NCI-H2029 treated with DMSO at 0.1 percent for 48 hours (cell line): ENCODE data around the gene SHANK3.

ENCODE experiments used
- DNase-seq: peaks from one replicate; lab custom pipeline; 2025; lab: John Stamatoyannopoulos, UW

Gene SHANK3

DNA sequence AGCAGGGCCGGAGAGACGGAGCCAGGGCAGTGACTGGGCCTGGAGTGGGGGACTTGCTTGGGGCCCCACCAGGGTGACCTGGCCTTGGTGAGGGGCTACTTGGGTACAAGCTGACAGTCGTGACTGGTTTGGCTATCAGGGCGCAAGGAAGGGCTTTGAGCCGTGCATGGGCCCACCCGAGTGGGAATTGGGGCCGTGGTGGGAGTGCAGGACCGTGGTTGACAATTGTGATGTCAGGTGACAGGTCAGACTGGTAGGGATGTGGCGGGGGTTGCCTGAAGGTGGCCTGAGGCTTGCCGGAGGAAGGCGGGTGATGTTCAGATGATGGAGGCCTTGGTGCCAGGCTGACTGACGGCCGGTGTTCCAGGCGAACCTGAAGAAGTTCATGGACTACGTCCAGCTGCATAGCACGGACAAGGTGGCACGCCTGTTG lies 5.6 kb downstream of the SHANK3 start:
- no peak for DNase-seq

DNA sequence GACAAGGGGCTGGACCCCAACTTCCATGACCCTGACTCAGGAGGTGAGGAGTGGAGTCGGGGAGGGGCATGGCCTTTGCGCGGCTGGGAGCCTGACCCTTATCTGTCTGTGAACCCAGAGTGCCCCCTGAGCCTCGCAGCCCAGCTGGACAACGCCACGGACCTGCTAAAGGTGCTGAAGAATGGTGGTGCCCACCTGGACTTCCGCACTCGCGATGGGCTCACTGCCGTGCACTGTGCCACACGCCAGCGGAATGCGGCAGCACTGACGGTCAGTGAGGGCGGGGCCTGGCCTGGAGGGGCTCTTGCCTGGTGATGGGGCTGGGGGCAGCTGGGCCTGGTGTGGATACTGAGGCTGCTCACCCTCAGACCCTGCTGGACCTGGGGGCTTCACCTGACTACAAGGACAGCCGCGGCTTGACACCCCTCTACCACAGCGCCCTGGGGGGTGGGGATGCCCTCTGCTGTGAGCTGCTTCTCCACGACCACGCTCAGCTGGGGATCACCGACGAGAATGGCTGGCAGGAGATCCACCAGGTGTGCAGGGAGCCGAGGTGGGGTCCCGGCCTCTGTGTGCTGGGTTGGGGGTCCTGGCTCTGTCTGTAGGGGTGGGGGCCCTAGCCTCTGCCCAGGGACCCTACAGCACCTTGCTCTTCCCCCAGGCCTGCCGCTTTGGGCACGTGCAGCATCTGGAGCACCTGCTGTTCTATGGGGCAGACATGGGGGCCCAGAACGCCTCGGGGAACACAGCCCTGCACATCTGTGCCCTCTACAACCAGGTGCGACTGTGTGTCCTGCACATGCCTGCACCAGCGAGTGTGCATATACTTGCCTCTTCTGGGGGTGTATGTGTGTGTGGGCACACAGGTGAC lies 6.3 kb downstream of the SHANK3 start:
- DNase-seq, result no peak

DNA sequence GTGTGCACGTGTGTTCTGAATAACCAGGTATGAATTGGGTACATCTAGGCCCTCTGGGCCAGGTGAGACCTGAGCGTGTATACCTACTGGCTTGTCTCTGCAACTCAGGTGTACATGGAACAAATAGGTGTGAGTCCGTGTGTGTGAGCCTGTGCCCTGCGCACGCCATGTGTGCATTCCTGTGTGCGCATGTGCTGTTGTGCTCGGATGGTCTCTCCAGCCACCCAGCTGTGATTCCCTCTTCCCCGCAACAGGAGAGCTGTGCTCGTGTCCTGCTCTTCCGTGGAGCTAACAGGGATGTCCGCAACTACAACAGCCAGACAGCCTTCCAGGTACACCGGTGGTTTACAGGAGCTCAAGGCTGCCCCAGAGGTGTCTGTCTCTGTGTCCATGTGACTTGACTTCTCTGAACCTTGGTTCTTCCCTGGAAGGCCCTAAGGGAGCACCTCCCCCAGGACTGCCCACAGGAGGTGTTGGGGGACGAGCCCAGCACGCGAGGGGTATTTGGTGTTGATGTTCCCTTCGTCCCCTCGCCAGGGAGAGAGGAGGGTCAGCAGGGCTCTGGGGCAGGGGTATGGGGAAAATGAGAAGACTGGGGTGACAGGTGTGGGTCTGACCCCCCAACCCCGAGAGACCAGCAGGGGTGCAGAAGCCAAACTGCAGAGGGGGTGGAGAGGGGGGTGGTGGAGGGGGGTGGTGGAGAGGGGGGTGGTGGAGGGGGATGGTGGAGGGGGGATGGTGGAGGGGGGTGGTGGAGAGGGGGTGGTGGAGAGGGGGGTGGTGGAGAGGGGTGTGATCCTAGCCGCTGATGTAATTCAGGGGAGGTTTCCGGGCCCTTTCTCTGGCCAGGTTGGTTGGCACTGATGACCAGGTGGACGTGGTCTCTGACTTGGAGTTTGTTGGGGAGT lies 10.7 kb downstream of the SHANK3 start:
- no peak for DNase-seq

DNA sequence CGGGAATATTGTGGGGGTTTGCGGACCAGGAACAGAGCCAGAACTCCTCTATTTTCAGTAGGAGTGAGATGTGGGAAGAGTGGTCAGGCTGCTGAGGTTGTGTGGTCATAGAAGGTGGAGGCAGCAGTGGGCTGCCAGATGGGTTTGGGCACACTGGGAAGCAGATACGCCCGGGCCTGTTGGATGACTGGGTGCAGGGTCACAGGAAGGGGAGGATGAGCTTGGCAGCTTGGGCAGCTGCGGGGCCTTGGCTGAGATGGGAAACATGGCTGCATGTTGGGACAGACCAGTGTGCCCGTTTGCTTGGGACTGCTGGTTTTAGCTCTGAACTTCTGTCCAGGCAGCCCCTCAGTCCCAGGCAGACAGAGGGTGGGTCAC lies 11.4 kb downstream of the SHANK3 start:
- DNase-seq, result no peak

DNA sequence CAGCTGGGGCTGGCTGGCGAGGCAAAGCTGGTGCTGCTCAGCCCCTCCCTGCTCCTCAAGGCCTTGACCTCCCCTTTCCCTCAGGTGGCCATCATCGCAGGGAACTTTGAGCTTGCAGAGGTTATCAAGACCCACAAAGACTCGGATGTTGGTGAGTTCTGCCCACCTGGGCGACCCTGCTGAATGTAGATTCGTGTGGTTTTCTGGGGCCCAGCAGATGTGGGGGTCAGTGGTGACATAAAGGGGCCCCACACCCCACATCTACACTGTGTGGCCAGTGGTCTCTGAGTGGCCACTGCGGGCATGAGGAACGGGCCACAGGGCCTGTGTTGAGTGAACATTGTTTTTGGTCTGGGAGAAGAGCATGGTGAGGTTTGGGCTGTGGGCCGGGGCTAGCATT lies 11.9 kb downstream of the SHANK3 start:
- no peak for DNase-seq

DNA sequence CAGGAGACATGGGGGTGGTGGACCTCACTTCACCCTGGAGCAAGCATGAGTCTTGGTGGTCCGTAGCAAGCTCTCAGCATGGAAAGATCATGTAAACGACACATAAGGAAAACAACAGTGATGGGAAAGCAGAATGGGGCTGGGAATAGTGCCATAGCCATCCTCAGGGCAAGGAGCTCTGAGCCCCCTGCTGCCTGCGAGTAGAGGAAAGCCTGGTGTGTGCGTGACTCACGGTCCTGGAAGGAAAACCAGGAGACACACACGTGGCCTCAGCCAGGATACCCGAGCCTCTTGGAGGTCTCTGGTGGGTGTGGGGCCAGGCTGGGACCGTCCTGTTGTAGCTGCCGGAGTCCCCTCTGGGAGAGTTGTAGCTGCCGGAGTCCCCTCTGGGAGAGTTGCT lies 12.4 kb downstream of the SHANK3 start:
- DNase-seq, result no peak

DNA sequence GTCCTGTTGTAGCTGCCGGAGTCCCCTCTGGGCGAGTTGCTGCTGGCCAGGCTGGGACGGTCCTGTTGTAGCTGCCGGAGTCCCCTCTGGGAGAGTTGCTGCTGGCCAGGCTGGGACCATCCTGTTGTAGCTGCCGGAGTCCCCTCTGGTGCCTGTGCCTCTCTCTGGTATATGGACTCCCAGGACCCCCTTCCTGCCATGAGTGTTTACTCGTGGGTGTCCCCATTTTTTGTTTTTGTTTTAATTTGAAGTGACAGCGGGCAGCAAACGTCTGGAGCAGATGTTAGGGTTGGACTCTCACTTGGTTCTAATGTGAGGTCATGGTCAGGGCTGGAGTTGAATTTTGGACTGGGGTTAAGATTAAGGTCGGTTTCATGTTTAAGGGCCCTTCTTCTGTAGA lies 14.2 kb downstream of the SHANK3 start:
- DNase-seq, result no peak

DNA sequence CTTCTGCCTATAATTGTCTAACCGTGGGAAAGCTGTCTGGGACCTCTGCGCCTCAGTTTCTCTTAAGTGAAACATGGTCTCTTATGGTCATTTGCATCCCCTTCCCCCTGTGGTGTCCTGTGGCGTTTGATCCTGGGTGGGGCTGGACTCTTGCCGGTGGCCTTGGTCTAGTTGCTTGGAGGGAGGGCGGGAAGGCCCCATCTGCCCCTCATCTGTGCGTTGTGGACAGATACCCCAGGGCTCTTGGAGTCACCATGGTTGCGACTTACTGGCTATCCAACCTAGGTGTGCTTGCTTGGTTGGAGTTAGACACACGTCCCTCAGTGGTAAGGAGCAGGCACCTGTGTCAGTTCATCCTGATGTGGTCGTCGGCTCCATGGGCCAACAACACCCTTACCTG lies 15.2 kb downstream of the SHANK3 start:
- no peak for DNase-seq

DNA sequence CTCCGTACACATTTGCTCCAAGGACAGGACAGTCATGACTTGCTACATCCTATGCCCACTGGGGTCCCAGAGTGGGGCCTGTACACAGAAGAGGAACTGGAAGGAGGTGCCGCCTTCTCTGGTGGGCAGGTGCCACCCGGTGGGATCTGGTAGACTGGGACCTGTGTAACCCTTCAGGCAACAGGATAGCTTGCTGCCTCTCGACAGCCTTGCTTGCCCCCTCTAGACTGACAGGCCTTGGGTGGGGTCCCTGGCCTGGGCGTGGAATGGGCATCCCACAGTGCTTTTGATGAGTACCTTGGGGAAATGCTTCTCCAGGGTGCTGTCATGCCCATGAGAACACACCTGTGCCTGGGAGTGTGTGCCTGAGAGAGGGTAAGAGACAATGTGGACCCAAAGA lies 15.8 kb downstream of the SHANK3 start:
- no peak for DNase-seq

DNA sequence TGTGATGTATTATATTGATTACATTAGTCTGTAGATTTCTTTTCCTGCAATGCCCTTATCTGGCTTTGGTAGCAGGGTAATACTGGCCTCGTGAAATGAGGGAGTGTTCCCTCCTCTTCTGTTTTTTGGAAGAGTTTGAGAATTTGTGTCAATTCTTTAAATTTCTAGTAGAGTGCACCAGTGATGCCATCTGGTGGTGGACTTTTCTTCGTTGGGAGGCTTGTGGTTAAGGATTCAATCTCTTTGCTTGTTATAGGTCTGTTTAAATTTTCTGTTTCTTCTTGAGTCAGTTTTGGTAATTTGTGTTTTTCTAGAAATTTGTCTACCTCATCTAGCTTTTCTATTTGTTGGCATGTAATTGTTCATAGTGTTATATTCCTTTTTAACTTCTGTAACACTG lies 18.9 kb downstream of the SHANK3 start:
- DNase-seq, result no peak

DNA sequence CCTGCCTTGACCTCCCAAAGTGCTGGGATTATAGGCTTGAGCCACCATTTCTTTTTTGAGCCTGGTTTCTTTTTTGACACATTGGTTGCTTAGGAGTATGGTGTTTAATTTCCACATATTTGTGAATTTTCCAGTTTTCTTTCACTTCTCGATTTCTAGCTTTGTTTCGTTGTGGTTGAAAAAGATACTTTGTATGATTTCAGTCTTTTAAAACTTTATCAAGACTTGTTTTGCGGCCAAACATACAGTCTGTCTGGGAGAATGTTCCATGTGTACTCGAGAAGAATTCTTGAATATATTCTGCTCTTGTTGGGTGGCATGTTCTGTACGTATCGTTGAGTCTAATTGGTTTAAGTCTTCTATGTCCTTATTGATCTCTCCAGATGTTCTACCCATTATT lies 20.8 kb downstream of the SHANK3 start:
- no peak for DNase-seq

DNA sequence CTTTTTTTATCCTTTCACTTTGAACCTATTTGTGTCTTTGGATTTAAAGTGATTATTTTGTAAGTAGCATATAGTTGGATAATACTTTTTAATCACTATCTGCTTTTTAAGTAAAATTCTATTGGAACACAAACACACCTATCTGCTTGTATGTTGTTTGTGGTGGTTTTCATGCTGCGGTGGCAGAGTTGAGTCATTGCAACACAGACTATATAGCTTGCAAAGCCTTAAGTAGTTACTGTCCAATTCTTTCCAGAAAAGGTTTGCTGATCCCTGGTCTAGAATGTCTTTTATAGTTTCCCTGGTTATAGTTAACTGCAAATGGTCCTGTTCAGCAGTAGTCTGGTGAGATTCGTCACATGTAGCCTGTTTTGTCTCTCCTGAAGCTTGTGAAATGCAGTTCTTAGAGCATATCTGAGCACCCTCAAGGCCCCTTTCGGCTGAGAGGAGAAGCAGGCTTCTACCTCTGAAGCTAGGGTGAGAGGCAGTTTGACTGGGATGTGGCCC lies 21.5 kb downstream of the SHANK3 start:
- DNase-seq, result no peak

DNA sequence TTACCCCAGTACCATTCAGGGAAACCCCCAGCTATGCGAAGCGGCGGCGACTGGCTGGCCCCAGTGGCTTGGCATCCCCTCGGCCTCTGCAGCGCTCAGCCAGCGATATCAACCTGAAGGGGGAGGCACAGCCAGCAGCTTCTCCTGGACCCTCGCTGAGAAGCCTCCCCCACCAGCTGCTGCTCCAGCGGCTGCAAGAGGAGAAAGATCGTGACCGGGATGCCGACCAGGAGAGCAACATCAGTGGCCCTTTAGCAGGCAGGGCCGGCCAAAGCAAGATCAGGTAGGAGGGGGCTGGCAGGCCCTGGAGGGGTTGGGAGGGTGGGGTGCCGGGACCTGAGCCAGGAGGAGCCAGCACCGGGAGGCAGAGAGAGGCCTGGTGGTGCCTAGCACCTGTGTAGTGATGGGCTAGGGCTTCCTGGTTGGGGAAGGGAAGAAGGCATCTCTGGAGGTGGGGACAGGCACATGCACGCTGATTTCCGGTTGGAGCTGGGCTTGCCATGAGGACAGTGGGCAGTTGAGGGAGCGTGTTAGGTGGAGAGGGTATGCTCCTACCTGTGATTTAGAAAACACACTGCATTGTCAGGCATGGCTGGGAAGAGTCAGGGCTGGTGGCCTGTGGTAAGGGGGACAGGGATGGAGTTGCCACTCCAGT lies 22.3 kb downstream of the SHANK3 start:
- DNase-seq, result no peak

DNA sequence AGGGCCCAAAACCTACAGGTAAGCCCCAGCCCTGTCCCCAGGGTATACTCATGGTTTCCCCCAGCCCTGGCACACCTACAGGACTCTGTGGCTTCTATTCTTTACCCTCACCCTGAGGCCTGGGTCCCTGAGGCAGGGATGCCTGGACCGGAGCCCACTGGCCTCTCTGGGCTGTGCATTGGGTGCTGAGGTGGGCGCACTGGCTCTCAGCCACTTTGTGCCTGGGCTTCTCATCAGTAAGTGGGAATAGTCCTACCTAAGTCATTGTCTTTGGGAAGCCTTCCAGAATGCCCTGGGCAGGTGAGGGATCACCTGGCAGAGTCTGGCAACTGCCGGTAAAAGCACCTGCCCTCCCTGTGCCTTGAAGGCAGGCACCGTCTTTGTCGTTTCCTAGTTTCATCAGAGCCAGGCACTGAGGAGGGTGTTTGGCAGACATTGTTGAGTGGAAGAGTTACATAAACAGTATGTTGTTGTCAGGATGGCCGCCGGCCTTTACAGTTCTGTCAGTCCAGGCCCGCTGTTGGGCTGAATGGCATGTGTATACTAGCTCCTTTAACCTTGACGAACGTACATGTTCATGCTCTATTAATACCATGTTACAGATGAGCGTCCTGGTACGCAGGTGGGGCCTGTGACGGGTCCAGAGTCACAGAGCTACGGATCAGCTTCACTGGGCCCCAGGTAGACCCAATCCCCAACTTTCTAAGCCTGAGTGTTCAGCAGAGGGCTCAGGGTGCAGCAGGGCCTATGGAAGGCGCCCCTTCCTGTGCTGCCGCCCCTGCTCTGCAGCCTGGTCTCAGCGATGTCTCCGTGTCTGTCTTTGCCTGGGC lies 23.0 kb downstream of the SHANK3 start:
- peak; percentile 17 for DNase-seq

DNA sequence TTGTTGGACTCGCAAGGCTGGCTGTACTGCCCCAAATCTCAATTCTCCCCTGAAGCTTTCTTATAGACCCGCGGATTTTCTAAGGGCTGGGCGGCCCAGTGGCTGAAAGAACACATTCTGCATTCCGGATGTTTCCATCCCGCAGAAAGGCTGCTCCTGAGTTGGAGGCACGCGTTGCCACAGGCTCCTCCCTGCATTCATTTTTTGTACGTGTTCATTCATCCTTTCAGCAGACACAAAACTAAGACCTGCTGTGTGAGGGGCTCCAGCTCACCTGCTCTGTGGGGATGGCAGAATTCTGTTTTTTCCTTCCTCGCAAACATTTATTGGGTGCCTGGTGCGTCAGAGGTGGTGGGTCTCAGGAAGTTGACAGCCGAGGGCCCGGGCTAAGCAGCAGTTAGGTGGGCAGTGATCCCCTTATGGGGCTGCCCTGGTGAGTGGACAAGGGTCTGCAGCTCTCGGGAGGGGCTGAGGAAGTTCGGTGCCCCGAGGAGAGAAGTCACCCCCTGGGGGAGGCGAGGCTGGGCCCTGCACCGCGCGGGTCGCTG lies 23.7 kb downstream of the SHANK3 start:
- no peak for DNase-seq

DNA sequence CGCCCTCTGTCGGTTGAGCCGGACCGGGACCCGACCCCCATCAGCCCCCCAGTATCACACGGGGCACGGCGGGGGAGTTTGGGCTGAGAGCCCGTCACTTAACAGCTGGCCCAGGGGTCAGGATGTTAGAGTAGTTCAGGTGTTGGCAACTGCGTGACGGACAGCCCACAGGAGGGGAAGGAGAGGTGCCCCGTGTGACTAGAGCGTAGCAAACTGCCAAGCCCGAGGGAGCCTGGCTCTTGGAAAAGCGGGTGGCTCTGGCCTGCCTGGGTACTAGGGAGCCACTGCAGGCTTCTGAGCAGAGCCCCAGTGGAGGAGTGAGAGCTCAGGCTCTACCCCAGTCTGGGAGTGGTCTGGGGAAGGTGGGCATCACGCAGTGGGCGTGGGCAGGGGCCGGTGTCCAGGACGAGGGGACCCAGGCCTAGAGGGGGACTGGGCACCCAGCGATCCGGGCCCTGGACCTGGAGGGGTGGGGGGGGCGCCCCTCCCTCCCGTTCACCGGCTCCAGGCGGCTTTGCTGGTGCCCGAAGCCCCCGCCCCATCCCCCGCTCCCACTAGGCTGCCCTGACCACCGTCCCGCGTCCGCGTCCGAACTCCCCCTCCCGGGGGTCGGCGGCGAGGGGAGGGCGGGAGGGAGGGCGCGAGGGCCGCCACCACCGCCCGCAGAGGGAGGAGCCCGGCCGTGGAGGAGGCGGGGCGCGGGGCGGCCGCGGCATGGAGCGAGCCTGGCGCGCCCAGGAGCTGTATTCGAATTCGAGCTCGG lies 24.4 kb downstream of the SHANK3 start:
- DNase-seq, result no peak

DNA sequence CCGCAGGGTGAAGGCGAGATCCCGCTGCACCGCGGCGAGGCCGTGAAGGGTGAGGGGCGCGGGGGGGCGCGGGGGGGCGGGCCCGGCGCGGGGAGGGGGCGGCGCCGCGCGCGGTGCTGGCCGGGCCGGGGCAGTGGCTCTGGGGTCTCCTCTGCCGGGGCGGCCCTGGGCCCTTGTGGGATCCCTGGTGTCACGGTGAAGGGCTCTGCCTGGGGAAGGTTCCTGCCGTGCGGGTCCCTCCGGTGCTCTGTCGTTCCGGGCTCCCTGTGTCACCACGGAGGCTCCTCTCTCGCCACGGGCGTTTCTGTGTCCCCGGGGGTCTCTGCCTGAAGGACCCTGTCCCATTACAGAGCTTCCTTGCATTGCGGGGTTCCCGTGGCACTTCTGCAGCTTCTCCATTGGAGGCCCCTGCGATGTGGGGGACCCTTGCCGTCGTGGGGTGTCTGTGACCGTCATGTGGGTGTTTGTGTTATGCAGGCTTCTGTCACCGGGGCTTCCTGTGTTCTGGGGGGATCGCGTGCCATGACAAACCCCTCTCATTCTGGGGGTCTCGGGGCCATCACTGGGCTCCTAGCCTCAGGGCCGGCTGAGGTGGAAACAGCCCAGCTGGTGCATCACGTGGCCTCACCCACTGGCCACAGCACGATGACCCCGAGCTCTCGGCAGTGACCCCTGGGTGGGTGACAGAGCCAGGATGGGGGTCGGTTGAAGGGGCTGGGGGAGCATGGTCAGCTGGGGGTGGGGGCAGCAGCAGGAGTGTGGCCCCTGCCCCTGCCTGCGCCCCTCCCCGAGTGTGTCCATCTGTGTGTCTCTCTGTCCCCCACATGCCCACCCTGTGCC lies 25.3 kb downstream of the SHANK3 start:
- DNase-seq, result no peak

DNA sequence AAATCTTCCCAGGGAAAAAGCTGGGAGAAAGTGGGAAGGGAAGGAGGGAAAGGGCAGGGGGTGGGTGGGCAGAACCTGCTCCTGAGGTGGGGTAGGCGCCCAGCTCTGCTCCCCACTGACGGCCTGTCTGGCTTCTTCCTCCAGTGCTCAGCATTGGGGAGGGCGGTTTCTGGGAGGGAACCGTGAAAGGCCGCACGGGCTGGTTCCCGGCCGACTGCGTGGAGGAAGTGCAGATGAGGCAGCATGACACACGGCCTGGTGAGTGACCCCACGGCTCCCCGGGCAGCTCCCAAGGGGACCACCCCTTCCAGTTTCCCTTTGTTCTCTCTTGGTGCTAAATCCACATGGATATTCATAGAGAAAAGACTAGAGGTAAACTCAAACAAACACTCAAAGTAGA lies 25.9 kb downstream of the SHANK3 start:
- no peak for DNase-seq

DNA sequence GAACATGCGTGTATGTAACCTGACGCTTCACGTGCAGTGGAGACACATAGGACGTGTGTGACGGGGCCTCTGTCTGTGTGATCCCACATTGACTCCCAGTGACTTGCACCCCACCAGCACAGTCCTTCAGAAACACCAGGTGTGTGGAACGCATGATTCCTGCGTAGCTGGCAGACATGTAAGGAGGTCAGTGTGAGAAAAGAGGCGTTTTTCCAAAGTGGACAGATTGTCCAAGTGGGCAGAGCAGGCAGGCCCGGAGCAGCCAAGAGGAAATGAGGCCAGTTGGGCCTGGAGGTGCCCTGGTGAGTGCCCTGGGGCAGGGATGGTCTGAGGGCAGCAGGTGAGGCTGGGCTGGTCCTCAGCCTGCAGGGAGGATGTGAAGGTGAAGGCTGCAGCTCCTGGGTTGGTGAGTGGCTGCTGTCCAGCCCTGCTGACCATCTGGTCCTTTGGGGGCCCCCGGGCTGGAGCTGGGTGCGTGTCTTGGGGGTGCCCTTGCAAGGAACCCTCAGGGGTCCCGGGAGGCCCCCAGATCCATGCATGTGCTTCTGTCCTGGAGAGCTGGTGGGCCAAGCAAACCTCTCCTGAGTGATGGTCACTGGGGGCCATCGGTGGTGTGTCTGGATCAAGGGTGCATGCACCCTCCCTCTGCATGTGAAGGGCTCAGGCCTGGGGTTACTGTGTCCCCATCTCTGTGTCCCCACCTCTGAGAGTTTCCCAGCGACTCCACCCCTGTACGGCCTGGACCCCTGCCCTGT lies 26.6 kb downstream of the SHANK3 start:
- DNase-seq, result no peak
